Dermis blood vessel endothelial cell (primary cell): Measurements from ENCODE around the gene COBL. TPM values are rescaled to one million over a fixed set of nuclear protein-coding genes. Genes with fewer than 3 reads are reported as not detected.

ENCODE experiments used
- DNase-seq: peaks from one replicate; pipeline ENCODE4 v3.0.0; 2010
- total RNA-seq: library from RNA; depleted of rRNA; stranded (reverse); fragments of >200 nt; gene quantifications from 2 replicates; pipeline ENCODE4 v1.2.3, GENCODE V29; 2014

Gene COBL
- total RNA-seq, 1 donor from 2014 or later, result under 0.01 TPM

DNA sequence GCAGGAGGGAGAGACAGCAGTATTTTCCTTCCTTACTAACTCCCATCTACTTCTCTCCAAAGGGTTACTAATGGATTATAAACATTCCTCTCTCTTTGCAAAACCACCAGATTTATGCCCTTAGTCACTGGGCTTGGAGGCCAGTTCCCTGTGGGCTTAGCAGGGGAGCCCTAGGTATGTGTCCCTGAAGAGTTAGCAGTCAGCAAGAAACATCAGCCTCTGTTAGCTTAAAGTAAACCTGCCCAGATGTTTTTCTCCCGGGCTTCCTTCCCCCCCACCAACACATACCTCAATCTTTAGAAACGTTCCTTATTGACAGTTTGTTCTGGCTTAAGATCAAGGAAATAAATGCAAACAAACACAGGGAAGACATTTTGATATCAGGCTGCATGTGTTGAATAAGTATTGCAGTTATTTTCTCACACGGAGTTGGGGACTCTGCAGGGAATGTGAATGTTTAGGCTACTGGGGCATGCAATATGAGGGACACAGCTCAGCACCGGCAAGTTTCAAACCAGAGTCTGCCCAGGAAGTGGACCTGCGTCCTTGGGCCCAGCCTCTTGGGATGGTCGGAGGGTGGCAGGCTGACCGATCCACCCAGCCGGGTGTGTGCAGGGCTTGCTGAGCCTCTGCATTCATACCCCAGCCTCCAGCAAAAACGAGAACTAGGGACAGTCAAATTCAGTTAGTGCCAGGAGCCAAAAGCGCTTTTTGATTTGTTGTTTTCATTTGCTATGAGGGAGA lies 281.9 kb downstream of the COBL start:
- no peak for DNase-seq

DNA sequence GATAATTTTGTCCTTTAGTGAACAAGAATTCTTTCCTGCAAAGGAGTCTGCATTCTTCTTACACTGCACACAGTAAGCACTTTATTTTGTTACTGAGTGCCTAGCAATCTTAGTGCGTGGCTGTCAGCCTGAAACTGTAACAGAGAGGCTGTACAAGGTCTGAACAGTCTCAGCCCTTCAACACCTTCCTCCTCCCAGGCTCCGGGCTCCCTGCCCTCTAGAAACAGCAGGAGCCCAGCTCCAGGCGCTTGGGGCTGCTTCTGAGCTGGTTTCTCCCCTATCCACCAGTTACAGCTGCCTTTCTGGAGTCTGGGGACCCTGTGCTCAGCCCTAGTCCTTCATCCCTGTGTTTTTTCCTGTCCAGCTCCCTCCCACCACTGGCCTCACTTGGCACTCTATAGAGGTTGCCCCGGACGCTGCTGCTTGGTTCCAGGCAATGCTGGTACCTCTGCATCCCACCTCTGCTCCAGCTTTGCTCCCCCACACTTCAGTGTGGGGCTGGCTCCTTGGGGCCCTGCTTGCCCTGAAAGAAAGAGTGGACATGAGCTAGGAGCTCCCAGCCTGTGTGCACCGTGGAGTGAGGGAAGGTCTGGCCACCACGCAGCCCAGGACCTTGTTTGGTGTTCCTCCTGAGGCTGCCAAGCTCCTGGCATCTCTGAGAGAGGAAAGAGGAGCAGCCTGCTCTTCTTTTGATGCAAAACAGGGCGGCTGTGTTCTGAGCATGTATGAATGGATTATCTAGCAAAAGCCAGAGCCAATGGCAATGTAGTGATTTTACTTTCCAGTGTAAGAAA lies 282.7 kb downstream of the COBL start:
- no peak for DNase-seq

DNA sequence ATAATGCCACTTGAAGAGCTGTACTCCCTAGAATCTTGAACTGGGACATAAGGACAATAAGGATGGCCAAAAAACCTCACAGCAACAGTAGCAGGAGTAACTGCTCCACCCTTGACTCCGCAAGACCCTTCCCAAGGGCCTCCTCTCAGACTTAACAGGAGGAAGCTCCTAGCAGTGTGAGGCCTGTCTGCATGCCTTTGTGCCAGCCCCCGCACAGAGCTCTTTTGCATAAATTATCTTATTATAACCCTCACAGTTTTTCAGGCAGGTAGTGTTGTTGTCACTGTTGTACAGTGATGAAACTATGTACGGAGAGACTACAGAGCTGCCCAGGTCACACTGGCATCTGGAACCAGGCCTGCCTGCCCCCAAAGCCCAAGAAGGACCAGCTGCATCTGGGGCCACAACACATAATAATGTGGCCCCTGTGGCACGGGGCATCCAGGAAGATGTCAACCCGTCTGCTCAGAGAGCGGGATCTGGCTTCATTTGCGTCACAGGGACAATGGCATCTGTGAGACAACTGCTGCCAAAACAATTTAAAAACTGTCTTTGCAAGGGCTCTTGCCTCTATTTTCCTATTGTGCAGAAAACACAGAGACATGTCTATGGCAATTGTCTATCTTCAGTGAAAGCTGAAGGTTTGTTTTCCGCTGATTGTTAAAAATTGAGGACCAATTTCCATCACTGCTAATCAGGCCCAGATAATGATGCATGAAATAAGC lies 284.7 kb downstream of the COBL start:
- DNase-seq, result no peak

DNA sequence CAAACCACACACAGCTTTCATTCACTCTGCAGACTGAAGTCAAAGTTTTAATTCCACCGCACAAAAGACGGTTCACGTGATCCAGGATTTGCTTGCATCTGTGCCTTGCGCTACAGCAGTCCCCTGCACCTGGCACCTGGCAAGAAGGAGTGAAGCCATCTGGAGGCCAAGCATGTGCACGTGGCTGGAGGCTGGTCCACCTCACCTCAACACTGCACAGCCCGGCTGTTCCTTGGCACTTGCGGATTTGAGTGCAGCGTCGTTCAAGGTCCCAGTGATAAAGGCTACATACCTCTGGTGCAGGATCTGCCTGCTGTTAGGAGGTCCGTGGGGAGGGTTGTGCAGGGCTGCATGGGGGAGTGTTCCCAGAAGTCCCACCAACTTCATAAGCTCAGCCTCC lies 285.4 kb downstream of the COBL start:
- DNase-seq, result no peak

DNA sequence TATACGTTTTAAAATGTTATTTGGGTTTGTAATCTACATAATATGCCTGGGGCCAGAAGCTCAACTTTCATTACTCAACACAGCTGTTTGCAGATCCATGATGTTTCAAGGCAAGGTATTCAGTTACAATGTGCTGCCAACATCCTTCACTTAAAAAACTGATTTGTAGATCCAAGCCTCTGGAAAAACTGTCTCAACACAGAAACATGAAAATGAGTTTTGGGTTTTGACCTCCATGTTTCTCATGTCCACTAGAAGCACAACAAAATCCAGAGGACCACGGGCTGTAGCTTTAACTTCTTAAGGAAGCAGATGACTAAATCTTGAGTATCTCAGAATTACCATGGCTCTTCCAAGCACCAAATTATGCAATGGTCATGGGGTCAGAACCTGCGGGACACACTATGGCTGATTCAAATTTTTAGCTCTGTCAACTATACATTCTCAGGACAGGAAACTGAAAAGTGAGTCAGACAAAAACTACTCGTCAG lies 286.9 kb downstream of the COBL start:
- peak; percentile 26 for DNase-seq

DNA sequence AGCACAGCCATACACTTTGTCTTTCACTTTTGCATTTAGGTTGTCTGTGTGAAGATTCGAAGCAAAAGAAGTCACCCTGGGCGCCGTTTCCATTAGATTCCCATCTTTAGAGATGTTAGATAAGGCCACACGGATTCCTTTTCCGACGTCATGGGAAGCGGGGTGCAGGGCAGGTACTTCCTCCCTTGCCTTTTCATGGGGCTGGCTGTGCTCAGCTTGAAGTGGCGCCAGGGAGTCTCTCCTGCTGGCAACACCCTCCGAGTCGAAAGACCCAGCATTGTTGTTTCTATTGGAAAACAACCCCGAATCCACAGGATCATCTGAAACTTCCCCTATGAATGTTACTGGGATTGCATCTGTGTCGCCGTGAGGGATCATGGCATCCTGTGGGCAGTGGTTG lies 287.5 kb downstream of the COBL start:
- DNase-seq, result no peak

DNA sequence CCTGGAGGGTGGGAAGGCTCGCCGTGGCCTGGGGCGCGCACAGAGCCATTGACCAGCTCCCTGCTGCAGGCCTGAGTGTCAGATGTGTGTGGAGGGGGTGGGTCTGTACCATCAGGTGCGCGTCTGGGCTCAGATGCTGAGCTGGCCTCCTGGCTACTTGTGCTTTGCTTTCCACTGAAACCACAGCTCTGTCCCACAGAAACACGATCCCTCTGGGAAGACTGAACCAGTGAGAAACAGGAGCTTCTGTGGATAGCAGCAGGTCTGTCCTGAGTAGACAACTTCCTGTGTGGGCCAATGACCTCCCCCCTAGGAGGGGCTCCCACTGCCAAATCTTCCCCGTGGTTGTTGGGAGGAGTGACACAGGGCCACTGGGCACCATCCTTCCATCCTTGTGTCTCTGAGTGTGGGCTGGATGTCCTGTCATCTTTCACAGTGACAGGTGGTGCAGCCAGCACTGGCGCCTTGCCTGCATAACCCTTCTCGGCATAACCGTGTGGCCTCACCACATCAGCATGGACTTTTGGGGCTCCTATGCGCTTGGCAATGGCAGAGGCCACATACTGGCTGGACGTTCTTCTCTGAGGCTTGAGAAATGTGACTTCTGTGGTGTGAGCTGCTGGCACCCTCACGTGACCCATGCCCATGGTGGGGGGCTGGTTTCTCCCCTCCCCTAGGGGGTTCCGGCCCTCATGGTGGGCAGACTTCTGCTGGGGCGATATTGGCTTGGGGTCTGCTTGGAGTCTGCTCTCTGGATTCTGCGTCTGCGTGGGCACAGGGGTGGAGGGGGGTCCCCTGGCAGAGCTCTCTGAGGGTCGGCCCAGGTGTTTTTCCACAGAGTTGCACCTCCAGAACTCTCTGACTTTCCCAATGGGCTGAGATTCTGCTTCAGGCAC lies 288.4 kb downstream of the COBL start:
- DNase-seq, result no peak

DNA sequence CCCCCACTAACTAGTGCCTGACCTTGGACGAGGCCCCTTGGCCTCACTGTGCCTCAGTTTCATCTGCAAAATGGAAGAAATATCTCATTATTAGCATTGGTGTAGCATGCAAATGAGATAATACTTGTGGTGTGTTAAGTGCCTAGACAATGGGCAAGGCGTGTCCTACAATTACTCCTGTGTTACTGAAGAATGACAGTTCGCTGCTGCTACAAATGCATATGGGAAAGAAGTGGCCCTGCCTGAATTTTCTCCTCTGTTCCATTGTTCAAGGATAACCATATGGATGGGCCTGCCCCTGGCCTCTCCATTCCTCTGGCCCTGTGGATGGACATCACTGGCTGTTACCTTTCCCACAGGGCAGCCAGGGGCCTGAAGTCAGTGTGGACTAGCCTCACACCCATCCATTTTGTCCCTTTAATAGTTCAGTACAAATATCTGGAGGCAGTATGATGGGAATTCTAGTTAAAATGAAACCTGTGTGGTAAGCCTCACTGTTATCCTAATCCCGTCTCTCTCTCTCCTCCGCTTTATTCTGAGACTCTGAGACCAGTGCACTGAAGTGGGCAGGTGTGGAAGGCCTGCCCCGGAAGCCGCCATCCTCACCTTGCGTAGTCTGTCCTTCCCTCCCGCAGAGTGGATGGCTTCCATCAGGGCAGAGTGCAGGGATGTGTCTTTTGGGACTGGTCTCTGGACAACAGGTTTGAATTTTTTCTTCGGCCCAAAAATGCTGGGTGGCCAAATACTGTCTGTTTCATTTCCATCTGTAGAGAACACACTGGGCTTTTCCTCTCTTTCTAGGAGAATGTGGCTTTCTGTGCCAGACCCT lies 289.3 kb downstream of the COBL start:
- no peak for DNase-seq

DNA sequence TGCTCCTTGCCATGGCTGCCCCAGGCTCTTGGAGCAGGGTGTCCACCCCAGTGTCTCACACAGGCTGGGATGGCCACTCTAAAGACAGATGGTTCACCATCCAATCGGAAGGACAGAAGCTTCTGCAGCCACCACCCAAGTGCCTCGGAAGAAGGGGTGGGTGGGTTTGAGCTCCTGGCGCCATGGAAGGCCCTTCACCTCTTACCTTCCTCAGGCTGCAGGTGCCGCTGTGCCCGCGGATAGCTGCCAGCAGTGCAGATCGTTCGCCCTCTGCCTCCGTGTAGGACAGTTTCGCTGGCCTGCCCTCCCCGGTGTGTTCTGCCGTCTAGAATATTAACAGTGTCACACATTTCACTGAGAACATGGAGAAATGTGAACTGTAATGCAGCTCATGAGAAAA lies 290.3 kb downstream of the COBL start:
- no peak for DNase-seq

DNA sequence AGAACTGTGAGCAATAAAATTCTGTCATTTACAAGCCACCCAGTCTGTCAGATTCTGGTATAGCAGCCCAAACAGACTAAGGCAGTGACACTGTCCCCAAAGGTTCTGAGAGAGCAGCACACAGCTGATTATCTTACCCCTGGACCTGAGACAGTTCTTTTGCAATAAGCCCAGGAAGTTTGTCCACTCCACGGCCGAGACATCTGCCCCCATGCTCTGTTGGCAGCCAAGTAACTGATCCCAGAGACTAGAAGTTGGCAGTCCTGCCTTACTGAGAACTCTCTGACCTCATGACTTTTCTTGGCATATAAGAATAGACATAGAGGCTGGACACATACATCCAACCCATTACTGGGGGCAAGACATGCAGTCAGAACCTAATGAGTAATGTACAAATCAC lies 290.9 kb downstream of the COBL start:
- DNase-seq, result no peak

DNA sequence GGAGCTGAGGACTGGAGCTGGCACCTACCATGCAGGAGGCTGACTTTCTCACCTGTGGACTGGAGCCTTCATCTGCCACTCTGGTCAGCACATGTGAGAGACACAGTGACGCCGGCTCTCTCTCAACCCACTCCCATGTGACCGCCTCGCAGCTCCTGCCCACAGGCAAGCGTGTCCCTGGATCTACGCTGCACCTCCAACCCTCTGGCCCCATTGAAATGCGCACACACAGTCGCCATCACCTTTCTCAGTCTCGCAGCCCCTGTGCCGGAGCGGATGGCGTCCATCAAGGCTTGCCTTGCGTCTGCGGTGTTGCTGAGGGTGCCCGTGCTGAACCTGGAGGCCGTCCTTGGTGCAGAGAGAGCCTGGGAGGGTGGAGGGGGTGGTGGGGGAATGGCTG lies 291.7 kb downstream of the COBL start:
- DNase-seq, result no peak

DNA sequence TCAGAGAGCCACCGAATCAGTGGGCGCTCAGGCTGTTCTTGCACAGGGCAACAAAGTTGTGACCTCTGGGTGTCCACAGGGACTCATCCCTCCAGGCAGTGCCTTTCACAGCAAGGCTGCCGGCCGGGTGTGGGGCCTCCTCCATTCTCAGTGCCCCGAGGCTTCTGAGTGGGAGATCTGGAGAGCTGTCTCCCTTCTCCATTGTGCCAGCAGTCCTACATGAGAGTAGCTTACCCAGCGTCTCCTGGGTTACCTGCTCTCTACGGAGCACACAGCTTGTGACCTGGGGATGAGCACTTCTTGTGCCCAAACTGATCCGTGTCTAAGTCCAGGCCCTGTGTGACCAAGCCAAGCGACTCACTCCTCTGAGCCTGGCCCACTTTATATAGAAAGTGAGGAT lies 293.1 kb downstream of the COBL start:
- no peak for DNase-seq

DNA sequence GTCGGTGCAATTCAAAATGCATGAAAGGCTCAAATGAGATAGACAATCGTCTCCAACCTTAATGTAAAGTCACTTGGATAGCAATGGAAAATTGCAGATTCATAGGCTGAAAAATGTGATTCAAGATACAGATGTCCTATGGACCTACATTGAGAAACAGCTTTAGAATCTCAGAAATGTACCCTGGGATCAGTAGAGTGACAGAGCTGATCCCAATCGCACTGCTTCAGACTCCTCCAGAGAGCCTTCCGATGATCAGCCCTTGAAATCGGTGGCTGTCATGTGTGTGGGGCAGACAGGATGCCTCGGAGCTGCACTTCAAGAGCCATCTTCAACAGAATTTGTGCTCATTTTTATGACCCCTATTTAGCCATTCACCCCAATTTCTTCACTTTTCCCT lies 293.8 kb downstream of the COBL start:
- no peak for DNase-seq

DNA sequence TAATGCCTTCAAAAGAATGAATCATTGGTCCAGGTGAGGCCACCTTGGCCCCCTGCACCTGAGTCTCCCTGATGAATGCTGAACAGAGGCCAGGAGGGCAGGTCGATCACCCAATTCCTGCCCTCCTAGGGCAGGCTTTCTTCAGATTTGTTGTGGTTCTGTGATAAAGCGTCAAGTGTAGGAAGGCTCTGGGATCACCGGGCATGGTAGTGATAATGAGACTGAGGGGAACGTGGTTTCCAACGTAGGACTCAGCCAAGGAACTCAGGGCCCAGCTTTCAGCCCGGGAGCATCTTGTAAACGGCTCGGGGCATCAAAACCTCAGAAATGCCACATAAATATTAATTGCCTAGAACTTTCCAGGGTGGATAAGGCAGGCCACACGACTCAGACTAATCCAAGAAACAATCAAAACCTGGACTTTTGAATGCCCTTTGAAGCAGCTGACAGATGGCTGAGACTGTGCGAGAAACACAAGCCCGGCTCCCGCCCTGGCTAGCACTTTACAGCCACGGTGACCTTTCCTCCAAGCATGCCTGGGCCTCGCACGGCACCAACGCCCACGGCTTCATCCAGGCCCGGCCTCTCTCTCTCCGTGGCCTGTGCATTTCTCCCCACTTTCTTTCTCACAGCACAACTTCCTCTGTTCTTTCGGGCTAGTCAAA lies 294.6 kb downstream of the COBL start:
- DNase-seq, result no peak

DNA sequence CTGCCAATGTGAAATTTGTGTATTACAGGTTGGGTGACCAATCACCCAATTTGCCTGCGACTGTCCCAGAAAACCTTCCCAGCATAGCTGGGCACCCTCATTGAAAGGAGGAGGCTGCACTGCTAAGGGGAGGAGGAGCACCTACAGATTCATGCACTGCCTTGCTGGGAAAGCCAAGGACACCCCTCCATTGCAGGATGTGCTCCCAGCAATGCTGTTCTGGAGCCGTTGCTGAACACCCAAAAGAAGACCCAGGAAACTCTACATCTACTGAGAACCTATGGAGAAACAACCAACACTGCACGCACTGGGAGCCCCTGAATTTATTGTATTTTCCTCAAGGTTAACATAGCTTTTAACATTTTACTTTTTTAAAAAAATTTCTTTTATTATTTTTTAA lies 295.7 kb downstream of the COBL start:
- no peak for DNase-seq

DNA sequence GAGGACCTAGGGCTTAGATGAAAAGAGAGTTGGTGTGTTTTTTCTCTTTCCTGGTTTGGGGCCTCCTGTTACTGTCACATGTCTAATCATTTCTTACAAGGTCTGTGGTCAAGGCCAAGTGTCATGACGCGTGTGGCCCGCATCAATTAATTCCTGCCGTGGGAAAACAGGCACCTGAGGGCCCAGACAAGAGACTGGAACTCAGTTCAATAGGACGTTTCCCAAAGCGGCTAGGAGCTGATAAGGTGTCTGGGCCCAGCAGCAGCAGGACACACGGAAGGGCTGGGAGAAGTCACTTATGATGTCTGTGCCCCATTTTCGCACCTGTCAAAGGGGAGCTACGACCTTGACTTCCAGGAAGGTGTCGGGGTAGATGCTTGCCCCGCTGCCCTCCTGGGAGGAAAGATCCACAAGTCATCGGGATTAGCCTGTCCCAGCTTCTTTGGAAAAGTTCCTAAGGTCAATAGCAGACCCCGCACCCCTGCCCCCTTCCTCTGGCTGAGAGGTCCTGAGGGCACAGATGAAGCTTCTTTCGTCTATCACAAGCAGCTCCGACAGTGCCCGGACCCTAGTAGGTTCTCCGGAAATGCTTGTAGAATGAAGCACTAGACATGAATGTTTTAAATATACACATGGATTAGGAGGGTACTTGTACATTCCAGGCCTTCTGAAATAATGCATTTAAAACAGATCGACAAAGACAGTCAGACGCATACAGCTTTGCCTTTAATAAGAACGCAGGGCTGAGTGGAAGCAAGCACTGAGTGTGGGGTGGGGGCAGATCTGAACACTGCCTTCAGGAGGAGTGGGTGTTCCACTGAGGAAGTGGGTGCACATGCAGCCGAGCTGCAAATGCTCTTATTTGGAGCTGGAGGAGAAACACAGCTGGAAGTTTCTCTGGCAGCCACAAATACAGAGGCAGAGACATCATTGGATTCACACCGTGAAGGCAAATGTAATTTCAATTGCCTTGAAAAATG lies 296.4 kb downstream of the COBL start:
- DNase-seq, result no peak

DNA sequence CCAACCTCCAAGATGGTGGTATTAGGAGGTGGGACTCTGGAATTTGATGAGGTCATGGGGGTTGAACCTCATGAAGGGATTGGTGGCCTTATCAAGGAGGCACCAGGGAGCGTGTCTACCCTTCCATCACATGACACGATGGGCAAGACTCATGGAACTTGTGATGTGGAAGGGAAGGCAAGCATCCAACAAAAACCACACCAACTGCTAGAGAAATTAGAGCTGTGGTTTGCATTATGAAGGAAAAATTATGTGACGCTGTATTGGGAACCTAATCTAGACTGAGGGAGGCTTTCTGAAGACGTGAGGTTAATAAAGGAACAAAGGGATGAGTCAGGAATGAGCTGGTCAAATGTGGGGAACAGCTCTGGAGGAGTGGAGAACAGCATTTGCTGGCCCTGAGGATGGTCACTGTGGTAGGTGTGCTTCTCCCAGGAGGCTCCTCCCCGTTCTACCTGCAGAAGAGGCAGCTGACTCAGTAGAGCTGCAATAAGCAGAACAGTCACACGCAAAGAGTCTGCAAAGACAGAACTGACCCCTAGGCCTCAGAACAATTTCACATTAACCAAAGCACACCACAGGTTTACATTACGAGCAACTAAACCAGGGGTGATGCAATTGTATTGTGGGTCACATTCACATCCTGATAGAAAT lies 297.3 kb downstream of the COBL start:
- DNase-seq, result no peak

DNA sequence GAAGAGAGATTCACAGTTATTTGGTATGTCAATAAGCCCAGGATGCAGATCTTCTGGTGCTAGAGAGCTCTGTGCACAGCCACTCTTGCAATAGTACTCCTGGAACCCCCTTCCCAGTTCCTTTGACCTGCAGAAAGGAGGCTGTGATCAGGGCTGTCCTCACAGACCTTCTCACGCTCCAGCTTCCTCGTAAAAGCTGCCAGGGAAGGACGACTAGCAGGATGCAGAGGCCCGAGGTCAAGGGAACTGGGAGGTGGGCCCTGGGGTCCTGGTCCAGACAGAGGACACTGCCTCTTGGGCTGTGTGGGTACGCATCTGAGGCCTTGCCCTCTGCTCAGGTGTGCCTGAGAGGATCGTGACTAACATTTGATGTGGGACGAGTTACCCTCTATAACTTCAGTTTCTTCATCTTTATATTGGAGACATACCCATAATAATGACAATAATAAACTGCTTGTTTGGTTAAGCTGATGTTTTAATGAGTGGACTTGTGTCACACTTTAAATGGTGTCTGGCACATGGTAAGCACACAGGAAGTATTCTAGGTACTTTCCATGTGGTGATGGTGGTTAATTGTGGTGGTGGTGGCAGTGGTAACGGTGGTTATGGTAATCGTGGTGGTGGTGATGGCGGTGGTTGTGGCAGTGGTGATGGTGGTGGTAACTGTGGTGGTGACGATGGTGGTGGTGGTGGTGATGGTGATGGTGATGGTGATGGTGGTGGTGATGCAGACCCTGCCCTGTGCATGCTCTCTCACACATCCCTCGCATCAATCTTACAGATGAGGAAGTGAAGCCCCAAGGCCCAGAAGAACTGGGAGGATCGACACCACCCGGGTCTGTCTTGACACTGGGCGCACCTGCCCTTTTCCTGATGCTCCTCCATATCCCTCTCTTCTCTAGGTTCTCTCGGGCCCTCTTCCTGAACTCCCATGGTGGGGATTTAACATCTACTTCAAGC lies 298.8 kb downstream of the COBL start:
- DNase-seq, result no peak
